Measurements from ENCODE around the gene MBNL3. TPM values are rescaled to one million over a fixed set of nuclear protein-coding genes. Genes with fewer than 3 reads are reported as not detected.
A peak's percentile ranks its signal among the peaks of the same experiment; 100 is the strongest.

The MBNL3 gene
- total RNA-seq, 1 experiment from 2014 or later: 4.0 TPM

GRCh38 chrX:132532097-132532496 lies 43.3 kb upstream of the MBNL3 start:
- no peak overlapping the region for H3K4me3 Mint-ChIP-seq
- no peak for DNase-seq (ENCODE audit: low spot score)
- ChIA-PET POLR2A (no interaction called here), CTCF (no interaction called here)
- no peaks in the 10 kb centered on the region for H3K36me3 Mint-ChIP-seq
- no peaks in the 10 kb centered on the region for H3K9me3 Mint-ChIP-seq
- no peak overlapping the region for H3K27ac Mint-ChIP-seq
- ATAC-seq: no peak
- no peaks in the 10 kb centered on the region for H3K4me1 Mint-ChIP-seq
- TF ChIP-seq, protein P1, sequence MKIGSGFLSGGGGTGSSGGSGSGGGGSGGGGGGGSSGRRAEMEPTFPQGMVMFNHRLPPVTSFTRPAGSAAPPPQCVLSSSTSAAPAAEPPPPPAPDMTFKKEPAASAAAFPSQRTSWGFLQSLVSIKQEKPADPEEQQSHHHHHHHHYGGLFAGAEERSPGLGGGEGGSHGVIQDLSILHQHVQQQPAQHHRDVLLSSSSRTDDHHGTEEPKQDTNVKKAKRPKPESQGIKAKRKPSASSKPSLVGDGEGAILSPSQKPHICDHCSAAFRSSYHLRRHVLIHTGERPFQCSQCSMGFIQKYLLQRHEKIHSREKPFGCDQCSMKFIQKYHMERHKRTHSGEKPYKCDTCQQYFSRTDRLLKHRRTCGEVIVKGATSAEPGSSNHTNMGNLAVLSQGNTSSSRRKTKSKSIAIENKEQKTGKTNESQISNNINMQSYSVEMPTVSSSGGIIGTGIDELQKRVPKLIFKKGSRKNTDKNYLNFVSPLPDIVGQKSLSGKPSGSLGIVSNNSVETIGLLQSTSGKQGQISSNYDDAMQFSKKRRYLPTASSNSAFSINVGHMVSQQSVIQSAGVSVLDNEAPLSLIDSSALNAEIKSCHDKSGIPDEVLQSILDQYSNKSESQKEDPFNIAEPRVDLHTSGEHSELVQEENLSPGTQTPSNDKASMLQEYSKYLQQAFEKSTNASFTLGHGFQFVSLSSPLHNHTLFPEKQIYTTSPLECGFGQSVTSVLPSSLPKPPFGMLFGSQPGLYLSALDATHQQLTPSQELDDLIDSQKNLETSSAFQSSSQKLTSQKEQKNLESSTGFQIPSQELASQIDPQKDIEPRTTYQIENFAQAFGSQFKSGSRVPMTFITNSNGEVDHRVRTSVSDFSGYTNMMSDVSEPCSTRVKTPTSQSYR (CRISPR knock-in tag; IDR thresholded peaks at IDR 0.05): no peak
- TF ChIP-seq, protein P2, sequence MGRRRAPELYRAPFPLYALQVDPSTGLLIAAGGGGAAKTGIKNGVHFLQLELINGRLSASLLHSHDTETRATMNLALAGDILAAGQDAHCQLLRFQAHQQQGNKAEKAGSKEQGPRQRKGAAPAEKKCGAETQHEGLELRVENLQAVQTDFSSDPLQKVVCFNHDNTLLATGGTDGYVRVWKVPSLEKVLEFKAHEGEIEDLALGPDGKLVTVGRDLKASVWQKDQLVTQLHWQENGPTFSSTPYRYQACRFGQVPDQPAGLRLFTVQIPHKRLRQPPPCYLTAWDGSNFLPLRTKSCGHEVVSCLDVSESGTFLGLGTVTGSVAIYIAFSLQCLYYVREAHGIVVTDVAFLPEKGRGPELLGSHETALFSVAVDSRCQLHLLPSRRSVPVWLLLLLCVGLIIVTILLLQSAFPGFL (CRISPR knock-in tag; IDR thresholded peaks at IDR 0.05; ENCODE audit: borderline replicate concordance): no peak
- TF ChIP-seq NFE2L1 (CRISPR knock-in tag; IDR thresholded peaks at IDR 0.05) (no peak), ZNF671 (CRISPR knock-in tag; IDR thresholded peaks at IDR 0.05) (no peak), TEAD1 (CRISPR knock-in tag; IDR thresholded peaks at IDR 0.05) (no peak), JAZF1 (CRISPR knock-in tag; IDR thresholded peaks at IDR 0.05) (no peak), IRF2 (CRISPR knock-in tag; IDR thresholded peaks at IDR 0.05; ENCODE audit: borderline replicate concordance, low read depth) (no peak), NR1H2 (CRISPR knock-in tag; IDR thresholded peaks at IDR 0.05) (no peak), ZNF396 (CRISPR knock-in tag; IDR thresholded peaks at IDR 0.05; ENCODE audit: borderline replicate concordance) (no peak), GABPB1 (CRISPR knock-in tag; IDR thresholded peaks at IDR 0.05) (no peak)
- TF ChIP-seq, protein P3, sequence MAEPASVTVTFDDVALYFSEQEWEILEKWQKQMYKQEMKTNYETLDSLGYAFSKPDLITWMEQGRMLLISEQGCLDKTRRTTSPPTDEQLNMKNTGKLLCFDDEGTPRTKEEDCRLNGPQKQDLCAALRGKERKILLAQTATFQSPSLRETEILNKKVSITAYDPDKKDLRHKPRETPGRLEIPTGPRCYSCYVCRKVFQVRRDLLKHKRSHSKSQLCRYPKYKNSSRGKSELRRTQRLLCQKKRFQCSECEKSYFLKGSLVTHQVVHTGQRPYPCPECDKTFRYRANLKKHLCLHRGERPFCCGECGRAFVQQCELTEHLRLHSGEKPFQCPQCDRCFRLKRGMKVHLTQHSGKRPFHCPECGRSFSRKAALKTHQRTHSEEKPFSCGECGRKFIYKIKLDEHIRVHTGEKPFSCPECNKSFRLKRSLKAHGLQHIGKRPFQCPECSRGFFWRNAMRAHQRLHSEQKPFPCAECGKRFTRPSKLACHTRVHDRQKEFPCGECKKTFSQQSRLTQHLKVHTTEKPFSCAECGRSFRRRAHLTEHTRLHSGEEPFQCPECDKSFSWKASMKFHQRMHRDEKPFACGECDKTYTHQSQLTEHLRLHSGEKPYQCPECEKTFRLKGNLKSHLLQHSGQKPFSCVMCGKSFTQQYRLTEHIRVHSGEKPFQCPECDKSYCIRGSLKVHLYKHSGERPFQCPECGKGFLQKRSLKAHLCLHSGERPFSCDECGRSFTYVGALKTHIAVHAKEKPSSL (CRISPR knock-in tag; conservative IDR thresholded peaks at IDR 0.05): no peak
- peaks cover 6% of the 10 kb centered on the region for H3K27me3 Mint-ChIP-seq (ENCODE audit: low read depth)

- Mint-ChIP-seq H3K27me3 (ENCODE audit: low read depth) (no peaks in the 10 kb centered on the region), H3K9me3 (no peaks in the 10 kb centered on the region), H3K4me3 (no peak overlapping the region), H3K27ac (no peak overlapping the region), H3K36me3 (no peaks in the 10 kb centered on the region), H3K4me1 (no peaks in the 10 kb centered on the region)
- POLR2A ChIA-PET: no interaction called here
- no peak for DNase-seq (ENCODE audit: low spot score)
- CTCF ChIA-PET: no interaction called here
- no peak for TF ChIP-seq TCF7 (CRISPR knock-in tag; IDR thresholded peaks at IDR 0.05; ENCODE audit: low read depth)
- no peak for ATAC-seq
Measured at GRCh38 chrX:132520792-132521191, 32.0 kb upstream of the MBNL3 start.

DNA sequence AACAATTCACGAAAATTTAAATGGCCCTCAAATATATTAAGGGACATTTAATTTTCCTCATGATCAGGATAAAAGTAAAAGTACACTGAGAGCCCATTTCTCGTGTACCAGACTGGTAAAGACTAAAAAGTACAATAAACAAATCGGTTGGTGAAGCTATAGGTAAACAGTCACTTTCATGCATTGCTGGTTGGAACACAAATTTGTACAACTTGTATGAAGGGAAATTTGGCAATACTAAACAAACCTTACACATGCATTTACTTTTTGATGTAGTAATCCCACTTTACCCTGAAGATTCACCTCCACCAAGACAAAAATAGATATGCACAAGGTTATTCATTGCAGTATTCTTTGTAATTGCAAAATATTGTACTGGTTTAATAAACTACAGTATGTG lies 31.4 kb upstream of the MBNL3 start:
- ChIA-PET POLR2A (no interaction called here), CTCF (no interaction called here)
- no peaks in the 10 kb centered on the region for H3K36me3 Mint-ChIP-seq
- no peaks in the 10 kb centered on the region for H3K27me3 Mint-ChIP-seq (ENCODE audit: low read depth)
- H3K27ac Mint-ChIP-seq: no peak overlapping the region
- ATAC-seq (no peak), DNase-seq (ENCODE audit: low spot score) (no peak)
- TF ChIP-seq GABPB1 (CRISPR knock-in tag; IDR thresholded peaks at IDR 0.05) (peak; percentile 74), ZNF532 (CRISPR knock-in tag; IDR thresholded peaks at IDR 0.05; ENCODE audit: borderline replicate concordance) (no peak)
- H3K9me3 Mint-ChIP-seq: no peaks in the 10 kb centered on the region
- no peaks in the 10 kb centered on the region for H3K4me1 Mint-ChIP-seq
- no peak overlapping the region for H3K4me3 Mint-ChIP-seq
